ENCODE results near the gene ZDHHC22.

Gene ZDHHC22

GRCh38 chr14:77142005-77142800 is 612 bp upstream of the ZDHHC22 start:
- Histone ChIP-seq H3K9me3 (ENCODE audit: control insufficient read depth, insufficient read depth, low read length) (no peaks in the 10 kb centered on the region), H3K27ac (ENCODE audit: low read length) (no peak overlapping the region), H3K4me1 (ENCODE audit: control insufficient read depth, insufficient read depth, low read length) (peaks cover 11% of the 10 kb centered on the region), H3K36me3 (ENCODE audit: control insufficient read depth, insufficient read depth, low read length) (peaks cover 2% of the 10 kb centered on the region; the same call in 1 of the 2 replicates), H3K27me3 (ENCODE audit: control insufficient read depth, insufficient read depth, low read length) (no peaks in the 10 kb centered on the region), H3K4me3 (ENCODE audit: low read length) (peak overlapping the region; percentile 76; the same call in 1 of the 2 replicates)
- WGBS (ENCODE audit: insufficient coverage, insufficient read length), result no CpG with 5 or more reads among the region's 9 CpGs
- DNase-seq (ENCODE audit: low read depth, low spot score), result no peak

GRCh38 chr14:77140359-77141213 is 1.0 kb downstream of the ZDHHC22 start:
- no peak overlapping the region for H3K27ac ChIP-seq (ENCODE audit: low read length)
- no peaks in the 10 kb centered on the region for H3K9me3 ChIP-seq (ENCODE audit: control insufficient read depth, insufficient read depth, low read length)
- WGBS (ENCODE audit: insufficient coverage, insufficient read length), result no CpG with 5 or more reads among the region's 67 CpGs
- peak overlapping the region; percentile 76 for H3K4me3 ChIP-seq (ENCODE audit: low read length)
- peaks cover 2% of the 10 kb centered on the region; the same call in 1 of the 2 replicates for H3K36me3 ChIP-seq (ENCODE audit: control insufficient read depth, insufficient read depth, low read length)
- no peak for DNase-seq (ENCODE audit: low read depth, low spot score)
- H3K4me1 ChIP-seq (ENCODE audit: control insufficient read depth, insufficient read depth, low read length), result peaks cover 5% of the 10 kb centered on the region; the same call in 1 of the 2 replicates
- H3K27me3 ChIP-seq (ENCODE audit: control insufficient read depth, insufficient read depth, low read length), result no peaks in the 10 kb centered on the region

- Histone ChIP-seq H3K9me3 (ENCODE audit: control insufficient read depth, insufficient read depth, low read length) (no peaks in the 10 kb centered on the region), H3K27ac (ENCODE audit: low read length) (no peak overlapping the region), H3K27me3 (ENCODE audit: control insufficient read depth, insufficient read depth, low read length) (no peaks in the 10 kb centered on the region), H3K36me3 (ENCODE audit: control insufficient read depth, insufficient read depth, low read length) (peaks cover 2% of the 10 kb centered on the region; the same call in 1 of the 2 replicates), H3K4me1 (ENCODE audit: control insufficient read depth, insufficient read depth, low read length) (peaks cover 4% of the 10 kb centered on the region; the same call in 1 of the 2 replicates), H3K4me3 (ENCODE audit: low read length) (peak overlapping the region; percentile 76; the same call in 1 of the 2 replicates)
- WGBS (ENCODE audit: insufficient coverage, insufficient read length), result no CpG with 5 or more reads among the region's 52 CpGs
- no peak for DNase-seq (ENCODE audit: low read depth, low spot score)
Measured at GRCh38 chr14:77139540-77140358, 1.8 kb downstream of the ZDHHC22 start.

GRCh38 chr14:77139022-77139421 is 2.6 kb downstream of the ZDHHC22 start:
- Histone ChIP-seq H3K36me3 (ENCODE audit: control insufficient read depth, insufficient read depth, low read length) (peaks cover 2% of the 10 kb centered on the region; the same call in 1 of the 2 replicates), H3K9me3 (ENCODE audit: control insufficient read depth, insufficient read depth, low read length) (no peaks in the 10 kb centered on the region), H3K4me1 (ENCODE audit: control insufficient read depth, insufficient read depth, low read length) (0 out of 2 replicates have a peak, but pooled peaks cover 2% of the 10 kb centered on the region), H3K27me3 (ENCODE audit: control insufficient read depth, insufficient read depth, low read length) (no peaks in the 10 kb centered on the region), H3K4me3 (ENCODE audit: low read length) (no peak overlapping the region), H3K27ac (ENCODE audit: low read length) (no peak overlapping the region)
- no CpG with 5 or more reads among the region's 15 CpGs for WGBS (ENCODE audit: insufficient coverage, insufficient read length)
- no peak for DNase-seq (ENCODE audit: low read depth, low spot score)

GRCh38 chr14:77133720-77134338 is 7.8 kb downstream of the ZDHHC22 start:
- peaks cover 2% of the 10 kb centered on the region; the same call in 1 of the 2 replicates for H3K36me3 ChIP-seq (ENCODE audit: control insufficient read depth, insufficient read depth, low read length)
- no peaks in the 10 kb centered on the region for H3K27me3 ChIP-seq (ENCODE audit: control insufficient read depth, insufficient read depth, low read length)
- H3K27ac ChIP-seq (ENCODE audit: low read length), result no peak overlapping the region
- H3K4me1 ChIP-seq (ENCODE audit: control insufficient read depth, insufficient read depth, low read length), result no peaks in the 10 kb centered on the region
- WGBS (ENCODE audit: insufficient coverage, insufficient read length), result no CpG with 5 or more reads among the region's 22 CpGs
- H3K4me3 ChIP-seq (ENCODE audit: low read length), result no peak overlapping the region
- DNase-seq (ENCODE audit: low read depth, low spot score), result no peak
- no peaks in the 10 kb centered on the region for H3K9me3 ChIP-seq (ENCODE audit: control insufficient read depth, insufficient read depth, low read length)

GRCh38 chr14:77131871-77132486 is 9.6 kb downstream of the ZDHHC22 start:
- no peak for DNase-seq (ENCODE audit: low read depth, low spot score)
- H3K4me3 ChIP-seq (ENCODE audit: low read length), result no peak overlapping the region
- peaks cover 1% of the 10 kb centered on the region; the same call in 1 of the 2 replicates for H3K4me1 ChIP-seq (ENCODE audit: control insufficient read depth, insufficient read depth, low read length)
- no CpG with 5 or more reads among the region's 5 CpGs for WGBS (ENCODE audit: insufficient coverage, insufficient read length)
- no peaks in the 10 kb centered on the region for H3K27me3 ChIP-seq (ENCODE audit: control insufficient read depth, insufficient read depth, low read length)
- H3K9me3 ChIP-seq (ENCODE audit: control insufficient read depth, insufficient read depth, low read length), result no peaks in the 10 kb centered on the region
- no peaks in the 10 kb centered on the region; the same call in 1 of the 2 replicates for H3K36me3 ChIP-seq (ENCODE audit: control insufficient read depth, insufficient read depth, low read length)
- H3K27ac ChIP-seq (ENCODE audit: low read length), result no peak overlapping the region

- peaks cover 1% of the 10 kb centered on the region; the same call in 1 of the 2 replicates for H3K4me1 ChIP-seq (ENCODE audit: control insufficient read depth, insufficient read depth, low read length)
- WGBS (ENCODE audit: insufficient coverage, insufficient read length), result no CpG with 5 or more reads among the region's 2 CpGs
- no peak for DNase-seq (ENCODE audit: low read depth, low spot score)
- no peak overlapping the region for H3K27ac ChIP-seq (ENCODE audit: low read length)
- no peak overlapping the region for H3K4me3 ChIP-seq (ENCODE audit: low read length)
- H3K9me3 ChIP-seq (ENCODE audit: control insufficient read depth, insufficient read depth, low read length), result no peaks in the 10 kb centered on the region
- no peaks in the 10 kb centered on the region for H3K27me3 ChIP-seq (ENCODE audit: control insufficient read depth, insufficient read depth, low read length)
- H3K36me3 ChIP-seq (ENCODE audit: control insufficient read depth, insufficient read depth, low read length), result no peaks in the 10 kb centered on the region; the same call in 1 of the 2 replicates
Measured at GRCh38 chr14:77131206-77131605, 10.4 kb downstream of the ZDHHC22 start.

GRCh38 chr14:77130386-77130785 is 11.2 kb downstream of the ZDHHC22 start:
- DNase-seq (ENCODE audit: low read depth, low spot score), result no peak
- no peaks in the 10 kb centered on the region for H3K9me3 ChIP-seq (ENCODE audit: control insufficient read depth, insufficient read depth, low read length)
- no CpG with 5 or more reads among the region's 3 CpGs for WGBS (ENCODE audit: insufficient coverage, insufficient read length)
- H3K27me3 ChIP-seq (ENCODE audit: control insufficient read depth, insufficient read depth, low read length), result no peaks in the 10 kb centered on the region
- H3K4me3 ChIP-seq (ENCODE audit: low read length), result no peak overlapping the region
- no peaks in the 10 kb centered on the region for H3K36me3 ChIP-seq (ENCODE audit: control insufficient read depth, insufficient read depth, low read length)
- H3K27ac ChIP-seq (ENCODE audit: low read length), result no peak overlapping the region
- H3K4me1 ChIP-seq (ENCODE audit: control insufficient read depth, insufficient read depth, low read length), result peaks cover 1% of the 10 kb centered on the region

GRCh38 chr14:77128414-77128891 is 13.1 kb downstream of the ZDHHC22 start:
- no peak overlapping the region for H3K27ac ChIP-seq (ENCODE audit: low read length)
- H3K27me3 ChIP-seq (ENCODE audit: control insufficient read depth, insufficient read depth, low read length), result no peaks in the 10 kb centered on the region
- no peak for DNase-seq (ENCODE audit: low read depth, low spot score)
- H3K4me3 ChIP-seq (ENCODE audit: low read length), result no peak overlapping the region
- WGBS (ENCODE audit: insufficient coverage, insufficient read length), result no CpG with 5 or more reads among the region's 6 CpGs
- H3K9me3 ChIP-seq (ENCODE audit: control insufficient read depth, insufficient read depth, low read length), result no peaks in the 10 kb centered on the region
- H3K36me3 ChIP-seq (ENCODE audit: control insufficient read depth, insufficient read depth, low read length), result no peaks in the 10 kb centered on the region
- peaks cover 3% of the 10 kb centered on the region for H3K4me1 ChIP-seq (ENCODE audit: control insufficient read depth, insufficient read depth, low read length)
